ENCODE results near the gene LHX6. TPM values are rescaled to one million over a fixed set of nuclear protein-coding genes. Genes with fewer than 3 reads are reported as not detected.

LHX6 gene
- not detected in 2 replicates for total RNA-seq

GRCh38 chr9:122228568-122229484, at the start of gene LHX6:
TSS of gene LHX6 (minus strand) at chr9:122228957. CDS start at chr9:122228740, 217 bp downstream.

GRCh38 chr9:122264360-122265148, 35.8 kb upstream of the LHX6 start, which contains the start of the genes MRRF and RBM18:
TSS of gene MRRF (plus strand) at chr9:122264882. CDS start at chr9:122270892, 6,010 bp downstream.
TSS of gene RBM18 (minus strand) at chr9:122264840. CDS start at chr9:122261492, 3,348 bp downstream.

DNA sequence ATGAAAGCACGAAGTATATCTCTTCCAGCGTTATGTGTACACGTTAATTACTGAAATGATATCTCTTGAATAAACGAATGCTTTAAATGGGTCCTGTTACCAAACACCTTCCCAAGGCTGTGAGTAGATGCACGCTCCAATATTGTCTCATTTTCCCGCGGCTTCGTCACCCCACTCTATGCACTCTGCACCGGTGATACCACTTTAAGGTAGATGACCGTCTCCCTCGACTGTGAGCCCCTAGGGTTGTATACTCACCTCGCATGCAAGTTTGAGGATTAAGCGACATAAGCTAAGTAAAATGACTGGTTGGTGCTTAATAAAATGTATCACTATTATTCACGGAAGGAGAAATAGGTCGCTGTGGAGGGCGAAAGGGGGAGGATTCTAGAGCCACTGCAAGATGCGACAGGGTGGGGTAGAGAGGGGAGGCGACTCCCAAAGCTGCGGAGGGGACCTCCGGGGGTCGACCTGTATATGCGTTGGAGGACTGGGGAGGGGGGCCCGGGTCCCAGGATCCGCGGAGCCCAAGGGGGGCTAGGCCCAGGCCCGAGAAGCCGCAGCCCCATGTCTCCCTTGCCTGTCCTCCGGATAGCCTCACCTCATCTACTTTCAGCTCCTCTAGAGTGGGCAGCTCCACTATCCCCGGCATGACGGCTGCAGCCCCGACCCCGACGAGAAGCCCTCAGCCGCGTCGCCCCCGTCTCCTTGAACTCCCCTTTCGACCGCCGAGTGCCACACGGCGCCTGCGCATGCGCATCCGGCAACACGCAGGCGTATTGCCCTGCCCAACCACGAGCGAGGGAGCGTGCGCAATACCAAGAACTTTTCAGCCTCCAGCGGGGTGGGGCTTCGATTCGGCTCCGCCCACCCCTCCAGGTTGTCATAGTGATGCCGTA, 69.5 kb downstream of the LHX6 start, which contains the start of the genes MORN5 and NDUFA8:
MORN5 (plus strand) TSS at position 883 of the 899 bp plus-strand sequence. CDS start 65 bp downstream, outside the sequence.
NDUFA8 (minus strand) TSS at position 754 of the 899 bp plus-strand sequence; CDS start at position 652, 102 bp downstream.

Other genes with a start within 250 kb of the LHX6 start
- gene TTLL11, start 135.6 kb downstream of the LHX6 start, total RNA-seq: 5.1 and 12.1 TPM in 2 replicates
- 28.7 and 40.1 TPM in 2 replicates for gene NDUFA8, start 69.2 kb downstream of the LHX6 start, total RNA-seq
- not detected in 2 replicates for gene MORN5, start 69.0 kb downstream of the LHX6 start, total RNA-seq
- gene RBM18, start 35.9 kb upstream of the LHX6 start, total RNA-seq: 9.2 and 10.2 TPM in 2 replicates
- 18.6 and 31.7 TPM in 2 replicates for gene MRRF, start 35.9 kb upstream of the LHX6 start, total RNA-seq
- 110 and 302 TPM in 2 replicates for gene PTGS1, start 142.1 kb upstream of the LHX6 start, total RNA-seq
- gene OR1J1, start 249.0 kb upstream of the LHX6 start, total RNA-seq: not detected in 2 replicates

Data from pericardium fibroblast (primary cell).